Effector memory CD8-positive, alpha-beta T cell (primary cell): ENCODE measurements around the gene PRR35.

Source experiments
- ATAC-seq: fragments of 150-1000 bp; cut with Tn5 transposase; replicated peaks from 2 replicates; pipeline ENCODE4 v1.10.0; 2021; ENCODE audit warnings: mild to moderate bottlenecking, moderate library complexity
- DNase-seq, 3 experiments: peaks; one replicate each; pipeline ENCODE4 v3.0.0; 2021
- H3K27ac Mint-ChIP-seq, 2 donors: one replicate each; pipeline ENCODE4 v1.8.0; 2022; ENCODE audit warnings: mild to moderate bottlenecking in 2 of 2, mixed read lengths in 2 of 2, moderate library complexity in 2 of 2
- H3K27me3 Mint-ChIP-seq, 2 donors: one replicate each; pipeline ENCODE4 v1.8.0; 2022; ENCODE audit warnings: mixed read lengths in 2 of 2
- H3K36me3 Mint-ChIP-seq: one replicate; pipeline ENCODE4 v1.8.0; 2022; ENCODE audit warnings: mild to moderate bottlenecking, moderate library complexity, mixed read lengths; ENCODE audit not compliant: insufficient read depth
- H3K4me1 Mint-ChIP-seq, 2 donors: one replicate each; pipeline ENCODE4 v1.8.0; 2022; ENCODE audit warnings: low read depth in 2 of 2, mixed read lengths in 2 of 2
- H3K4me3 Mint-ChIP-seq, 2 donors: one replicate each; pipeline ENCODE4 v1.8.0; 2022; ENCODE audit warnings: mild to moderate bottlenecking in 2 of 2, mixed read lengths in 2 of 2, moderate library complexity in 2 of 2
- H3K9me3 Mint-ChIP-seq, 2 donors: one replicate each; pipeline ENCODE4 v1.8.0; 2022; ENCODE audit warnings: mixed read lengths in 2 of 2

PRR35 gene

GRCh38 chr16:533391-534123 lies 26.6 kb upstream of the PRR35 start:
- DNase-seq (no peak), ATAC-seq (no peak)
- H3K4me3 Mint-ChIP-seq, result no peak overlapping the region
- no peaks in the 10 kb centered on the region for H3K9me3 Mint-ChIP-seq
- no peaks in the 10 kb centered on the region for H3K27me3 Mint-ChIP-seq
- no peak overlapping the region for H3K27ac Mint-ChIP-seq
- peaks cover 16 to 23% of the 10 kb centered on the region in 2 donors for H3K4me1 Mint-ChIP-seq
- H3K36me3 Mint-ChIP-seq, result peaks cover 19% of the 10 kb centered on the region

- no peak for ATAC-seq
- no peaks in the 10 kb centered on the region for H3K9me3 Mint-ChIP-seq
- no peak overlapping the region for H3K27ac Mint-ChIP-seq
- H3K27me3 Mint-ChIP-seq, result no peaks in the 10 kb centered on the region
- no peak overlapping the region for H3K4me3 Mint-ChIP-seq
- H3K36me3 Mint-ChIP-seq, result peaks cover 17% of the 10 kb centered on the region
- DNase-seq, result no peak
- H3K4me1 Mint-ChIP-seq, result peaks cover 11 to 18% of the 10 kb centered on the region in 2 donors
Measured at GRCh38 chr16:534135-534534, 26.1 kb upstream of the PRR35 start.

- H3K4me1 Mint-ChIP-seq, result peaks cover 12 to 13% of the 10 kb centered on the region in 2 donors
- no peaks in the 10 kb centered on the region for H3K9me3 Mint-ChIP-seq
Measured at GRCh38 chr16:534856-535445, 25.2 kb upstream of the PRR35 start.

GRCh38 chr16:535446-536405 lies 24.5 kb upstream of the PRR35 start:
- ATAC-seq (no peak), DNase-seq (no peak)
- Mint-ChIP-seq H3K9me3 (no peaks in the 10 kb centered on the region), H3K27me3 (no peaks in the 10 kb centered on the region), H3K4me1 (peaks cover 4 to 7% of the 10 kb centered on the region in 2 donors), H3K36me3 (peaks cover 13% of the 10 kb centered on the region), H3K27ac (no peak overlapping the region), H3K4me3 (no peak overlapping the region)

More at GRCh38 chr16:534856-535445, 25.2 kb upstream of the PRR35 start:
- Mint-ChIP-seq H3K27me3 (no peaks in the 10 kb centered on the region), H3K27ac (no peak overlapping the region), H3K4me3 (no peak overlapping the region), H3K36me3 (peaks cover 17% of the 10 kb centered on the region)
- ATAC-seq (no peak), DNase-seq (no peak)

- Mint-ChIP-seq H3K27ac (no peak overlapping the region), H3K4me1 (peaks cover 5 to 7% of the 10 kb centered on the region in 2 donors), H3K27me3 (no peaks in the 10 kb centered on the region), H3K4me3 (no peak overlapping the region), H3K36me3 (peaks cover 17% of the 10 kb centered on the region), H3K9me3 (no peaks in the 10 kb centered on the region)
- no peak for ATAC-seq
- DNase-seq, result no peak
Measured at GRCh38 chr16:536746-537145, 23.4 kb upstream of the PRR35 start.

- peaks cover 7 to 8% of the 10 kb centered on the region in 2 donors for H3K4me1 Mint-ChIP-seq
- DNase-seq (no peak), ATAC-seq (no peak)
- H3K27ac Mint-ChIP-seq, result no peak overlapping the region
- peaks cover 17% of the 10 kb centered on the region for H3K36me3 Mint-ChIP-seq
- H3K4me3 Mint-ChIP-seq, result no peak overlapping the region
- no peaks in the 10 kb centered on the region for H3K9me3 Mint-ChIP-seq
- no peaks in the 10 kb centered on the region for H3K27me3 Mint-ChIP-seq
Measured at GRCh38 chr16:537415-538335, 22.5 kb upstream of the PRR35 start.

GRCh38 chr16:539901-540530 lies 20.2 kb upstream of the PRR35 start:
- Mint-ChIP-seq H3K27me3 (no peaks in the 10 kb centered on the region), H3K4me1 (peaks cover 3 to 6% of the 10 kb centered on the region in 2 donors), H3K9me3 (no peaks in the 10 kb centered on the region), H3K4me3 (no peak overlapping the region), H3K27ac (no peak overlapping the region), H3K36me3 (peaks cover 20% of the 10 kb centered on the region)
- ATAC-seq (no peak), DNase-seq (no peak)

- H3K9me3 Mint-ChIP-seq, result no peaks in the 10 kb centered on the region
- ATAC-seq, result no peak
- no peak for DNase-seq
- no peaks in the 10 kb centered on the region for H3K27me3 Mint-ChIP-seq
- H3K27ac Mint-ChIP-seq, result peak overlapping the region in 1 of 2 donors; percentile 63
- peaks cover 3 to 8% of the 10 kb centered on the region in 2 donors for H3K4me1 Mint-ChIP-seq
- H3K4me3 Mint-ChIP-seq, result no peak overlapping the region
- peaks cover 21% of the 10 kb centered on the region for H3K36me3 Mint-ChIP-seq
Measured at GRCh38 chr16:540645-541340, 19.4 kb upstream of the PRR35 start.

GRCh38 chr16:543301-544164 lies 16.7 kb upstream of the PRR35 start:
- Mint-ChIP-seq H3K9me3 (no peaks in the 10 kb centered on the region), H3K27me3 (no peaks in the 10 kb centered on the region), H3K27ac (no peak overlapping the region), H3K4me1 (peaks cover 3 to 6% of the 10 kb centered on the region in 2 donors), H3K4me3 (no peak overlapping the region), H3K36me3 (peaks cover 12% of the 10 kb centered on the region)
- ATAC-seq, result no peak
- no peak for DNase-seq

GRCh38 chr16:544517-544916 lies 15.7 kb upstream of the PRR35 start:
- Mint-ChIP-seq H3K36me3 (peaks cover 12% of the 10 kb centered on the region), H3K27ac (no peak overlapping the region), H3K4me3 (no peak overlapping the region), H3K9me3 (no peaks in the 10 kb centered on the region), H3K27me3 (no peaks in the 10 kb centered on the region), H3K4me1 (peaks cover 3 to 6% of the 10 kb centered on the region in 2 donors)
- ATAC-seq (no peak), DNase-seq (no peak)
